D721Med (cell line): ENCODE results near the gene PLEK2.
"Not testable (repeated sequence)": the region's sequence is repeated elsewhere in the genome, so short reads cannot be mapped to it uniquely, and the experiment has no call there.

Source experiments
- DNase-seq: peaks from one replicate; pipeline ENCODE4 v3.0.0; 2011; ENCODE audit warnings: low spot score; ENCODE audit not compliant: insufficient read length
- FAIRE-seq: peaks from 2 replicates; lab custom pipeline; 2011; peaks lifted over from hg19 to GRCh38; lab: Jason Lieb, UNC
- CTCF ChIP-seq: IDR thresholded peaks from 2 replicates; pipeline ENCODE4 v1.5.1; 2012; ENCODE audit warnings: mild to moderate bottlenecking, control low read depth; ENCODE audit not compliant: insufficient read depth; ENCODE audit errors: missing control alignments

The PLEK2 gene

DNA sequence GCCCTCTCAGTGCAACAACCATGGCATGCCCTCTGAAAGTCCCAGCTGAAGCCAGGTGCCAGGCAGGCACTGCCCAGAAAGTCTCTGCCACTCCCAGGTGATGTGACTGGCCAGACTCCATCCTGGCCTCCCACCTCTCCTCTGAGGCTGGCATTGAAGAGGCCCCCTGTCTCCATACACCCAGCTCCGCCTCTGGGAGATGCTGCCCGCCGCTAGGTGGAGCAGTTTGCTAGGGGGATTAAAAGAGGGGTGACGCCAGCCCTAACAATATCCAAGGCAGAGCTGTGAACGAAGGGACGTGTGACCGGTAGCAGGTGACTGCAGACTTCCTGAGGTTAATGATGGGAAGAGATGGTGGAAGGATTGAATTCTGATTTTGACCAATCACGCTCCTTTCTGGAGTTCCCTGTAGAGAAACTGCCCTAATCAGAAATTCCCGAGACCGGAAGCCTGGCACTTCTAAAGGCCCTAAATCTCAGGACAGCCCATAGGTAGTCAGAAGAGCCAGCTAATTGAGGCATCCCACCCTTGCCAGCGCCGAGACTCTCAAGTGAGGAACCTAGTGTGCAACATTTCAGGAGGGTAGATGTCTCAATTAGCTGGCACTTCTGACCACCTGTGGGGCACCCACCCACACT lies 8.3 kb upstream of the PLEK2 start:
- FAIRE-seq (no peak), DNase-seq (no peak)
- TF ChIP-seq CTCF, result peak; percentile 64

GRCh38 chr14:67418401-67419191 lies 6.6 kb upstream of the PLEK2 start:
- no peak for DNase-seq
- TF ChIP-seq CTCF, result no peak
- no peak for FAIRE-seq

GRCh38 chr14:67417633-67418032 lies 5.7 kb upstream of the PLEK2 start:
- no peak for DNase-seq
- FAIRE-seq, result no peak
- TF ChIP-seq CTCF, result no peak

- no peak for DNase-seq
- FAIRE-seq, result no peak
- TF ChIP-seq CTCF, result no peak
Measured at GRCh38 chr14:67416810-67417209, 4.8 kb upstream of the PLEK2 start.

DNA sequence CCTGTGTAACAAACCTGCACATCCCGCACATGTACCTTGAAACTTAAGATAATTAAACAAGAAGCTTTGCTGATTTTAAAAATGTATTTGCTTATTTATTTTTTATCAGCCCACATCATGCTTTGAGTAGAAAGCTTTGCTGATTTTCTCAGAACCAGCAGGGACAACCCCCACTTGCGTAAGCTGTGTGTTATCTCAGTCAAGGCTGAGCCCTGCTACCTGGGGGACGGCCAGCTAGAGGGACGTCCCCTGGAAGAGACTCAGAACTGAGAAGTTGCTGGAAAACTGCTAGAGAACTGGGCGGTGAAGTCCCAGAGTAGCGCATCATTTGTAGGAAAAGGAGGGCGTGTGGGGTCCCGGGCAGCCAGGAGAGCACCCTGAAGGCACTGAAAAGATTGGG lies 4.1 kb upstream of the PLEK2 start:
- no peak for DNase-seq
- no peak for FAIRE-seq
- TF ChIP-seq CTCF, result no peak

GRCh38 chr14:67415610-67416009 lies 3.6 kb upstream of the PLEK2 start:
- not testable (repeated sequence) for FAIRE-seq

DNA sequence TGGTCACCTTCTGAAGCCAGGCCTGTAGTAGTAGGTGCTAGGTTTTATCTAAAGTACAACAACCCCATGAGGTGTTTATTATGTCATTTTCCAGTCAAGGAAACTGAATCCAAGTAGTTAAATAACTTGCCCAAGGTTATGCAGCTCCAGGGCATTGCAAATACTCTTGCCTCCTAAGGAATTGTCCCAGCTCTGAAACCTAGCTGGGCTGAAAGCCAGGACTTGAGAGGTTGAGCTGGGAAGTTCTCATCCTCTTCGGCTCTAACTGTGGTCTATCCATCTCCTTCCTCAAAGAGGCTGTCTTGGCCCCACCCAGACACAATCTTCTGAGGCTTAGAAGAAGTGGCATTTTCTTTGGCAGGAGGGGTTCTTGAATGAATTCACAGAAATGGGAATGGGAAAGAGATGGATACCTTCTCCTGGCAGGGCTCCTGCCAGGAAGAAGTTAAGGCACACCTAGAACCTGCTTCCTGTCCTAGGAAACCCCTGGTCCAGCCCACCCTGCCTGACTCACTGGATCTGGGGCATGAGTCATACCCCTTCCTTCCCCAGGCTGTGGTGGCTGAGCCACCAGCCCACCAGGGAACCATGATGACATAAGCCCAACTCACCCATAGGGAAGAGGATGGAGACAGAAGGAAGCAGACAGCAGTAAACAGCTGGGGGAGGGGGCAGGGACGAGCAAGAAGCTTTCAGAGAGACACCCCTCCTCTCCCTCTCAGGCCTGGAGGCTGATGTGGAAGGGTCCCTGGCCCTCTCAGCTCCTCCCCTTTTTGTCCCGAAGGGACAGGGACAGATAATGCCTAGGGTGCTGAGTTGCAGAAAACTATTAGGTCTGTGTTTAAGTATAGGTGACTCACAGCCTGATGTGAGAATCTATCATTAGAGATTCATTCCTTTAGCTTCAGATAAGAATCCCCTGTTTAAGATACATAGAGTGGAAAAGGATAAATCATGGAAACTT lies 2.1 kb upstream of the PLEK2 start:
- DNase-seq (no peak), FAIRE-seq (no peak)
- no peak for TF ChIP-seq CTCF

More at GRCh38 chr14:67415610-67416009, 3.6 kb upstream of the PLEK2 start:
- DNase-seq, result not testable (repeated sequence)
